ENCODE results near the gene SPRR2G.
"Not testable (repeated sequence)": the region's sequence is repeated elsewhere in the genome, so short reads cannot be mapped to it uniquely, and the experiment has no call there.

Gene SPRR2G

GRCh38 chr1:153112454-153112853 lies 38.2 kb downstream of the SPRR2G start:
- DNase-seq = not testable (repeated sequence)

DNA sequence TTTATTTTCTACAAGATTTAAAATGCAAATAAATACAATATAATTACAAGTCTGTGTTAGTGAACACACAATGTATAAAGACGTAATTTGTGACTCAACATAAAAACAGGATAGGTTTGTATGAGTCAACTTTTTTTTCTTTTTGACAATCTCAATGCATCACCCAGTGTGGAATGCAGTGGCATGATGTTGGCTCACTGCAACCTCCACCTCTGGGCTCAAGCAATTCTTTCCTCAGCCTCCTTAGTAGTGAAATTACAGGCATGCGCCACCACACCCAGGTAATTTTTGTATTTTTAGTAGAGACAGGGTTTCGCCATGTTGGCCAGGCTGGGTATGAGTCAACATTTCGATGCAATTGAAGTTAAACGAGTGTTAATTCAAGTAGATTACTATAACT lies 50.4 kb downstream of the SPRR2G start:
- DNase-seq = no peak
